Astrocyte of the spinal cord (primary cell): ENCODE data around the gene ACSM6.
A peak's percentile ranks its signal among the peaks of the same experiment; 100 is the strongest.

Source experiments
- DNase-seq: peaks from one replicate; pipeline ENCODE4 v3.0.0; 2011; ENCODE audit warnings: low read depth, low spot score
- H3K4me3 ChIP-seq: 2 replicates; pipeline ENCODE4 v1.5.1; 2011; ENCODE audit warnings: low read depth, mild to moderate bottlenecking, low read length, moderate library complexity
- CTCF ChIP-seq: IDR thresholded peaks from 2 replicates; pipeline ENCODE4 v1.5.1; 2012; ENCODE audit warnings: low read depth, mild to moderate bottlenecking, low read length, inconsistent platforms
- in situ Hi-C: cut with HindIII; loops from 2 replicates; pipeline ENCODE4 v1.10.0; 2017; ENCODE audit warnings: low sequenced_read_pairs

Gene ACSM6

GRCh38 chr10:95243318-95243617 lies 49.2 kb downstream of the ACSM6 start:
- no peak for TF ChIP-seq CTCF
- H3K4me3 ChIP-seq: no peak overlapping the region
- in situ Hi-C loops: no loop called here
- DNase-seq: no peak

- no peak overlapping the region for H3K4me3 ChIP-seq
- in situ Hi-C loops: no loop called here
- TF ChIP-seq CTCF: no peak
- DNase-seq: no peak
Observed at GRCh38 chr10:95244152-95244551, 50.1 kb downstream of the ACSM6 start.

GRCh38 chr10:95245425-95246055 lies 51.5 kb downstream of the ACSM6 start:
- no peak for TF ChIP-seq CTCF
- no peak for DNase-seq
- no peak overlapping the region for H3K4me3 ChIP-seq
- in situ Hi-C loops: no loop called here

- in situ Hi-C loops: no loop called here
- peak; percentile 79 for DNase-seq
Observed at GRCh38 chr10:95246582-95247051, 52.6 kb downstream of the ACSM6 start.

GRCh38 chr10:95247200-95247880 lies 53.3 kb downstream of the ACSM6 start:
- TF ChIP-seq CTCF: no peak
- in situ Hi-C loops: no loop called here
- no peak overlapping the region for H3K4me3 ChIP-seq
- peak; percentile 74 for DNase-seq

More at GRCh38 chr10:95246582-95247051, 52.6 kb downstream of the ACSM6 start:
- no peak overlapping the region for H3K4me3 ChIP-seq
- TF ChIP-seq CTCF: peak; percentile 76

- H3K4me3 ChIP-seq: no peak overlapping the region
- in situ Hi-C loops: no loop called here
- TF ChIP-seq CTCF: no peak
- no peak for DNase-seq
Observed at GRCh38 chr10:95247881-95248583, 54.0 kb downstream of the ACSM6 start.
